ENCODE measurements around the gene PDE4D. TPM values are rescaled to one million over a fixed set of nuclear protein-coding genes. Genes with fewer than 3 reads are reported as not detected.

The PDE4D gene
- total RNA-seq, 2 experiments from 2014 or later = 0.50 to 0.51 TPM

DNA sequence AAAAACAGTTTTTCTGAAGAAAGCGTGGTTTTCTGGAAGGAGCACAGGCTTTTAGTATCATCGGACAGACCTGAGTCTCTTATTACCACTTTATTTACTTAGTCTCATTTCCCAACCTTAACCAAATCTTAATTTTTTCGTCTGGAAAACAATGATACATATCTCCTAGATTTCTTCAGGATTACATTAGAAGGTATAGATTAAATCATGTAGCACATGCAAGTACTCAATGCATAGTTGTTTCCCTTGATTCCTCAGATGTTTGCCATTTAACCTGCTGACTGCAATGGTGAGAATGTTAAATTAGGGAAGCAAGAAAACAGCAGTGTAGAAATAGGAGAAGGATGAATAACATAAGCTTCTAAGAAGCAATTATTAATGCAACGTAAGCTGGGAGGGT, 289.4 kb downstream of the PDE4D start:
- DNase-seq (ENCODE audit: low spot score) = no peak
- TF ChIP-seq EZH2phosphoT487 (IDR thresholded peaks at IDR 0.05; ENCODE audit: borderline replicate concordance, low read depth, low read length) = no peak
- TF ChIP-seq, protein P1, sequence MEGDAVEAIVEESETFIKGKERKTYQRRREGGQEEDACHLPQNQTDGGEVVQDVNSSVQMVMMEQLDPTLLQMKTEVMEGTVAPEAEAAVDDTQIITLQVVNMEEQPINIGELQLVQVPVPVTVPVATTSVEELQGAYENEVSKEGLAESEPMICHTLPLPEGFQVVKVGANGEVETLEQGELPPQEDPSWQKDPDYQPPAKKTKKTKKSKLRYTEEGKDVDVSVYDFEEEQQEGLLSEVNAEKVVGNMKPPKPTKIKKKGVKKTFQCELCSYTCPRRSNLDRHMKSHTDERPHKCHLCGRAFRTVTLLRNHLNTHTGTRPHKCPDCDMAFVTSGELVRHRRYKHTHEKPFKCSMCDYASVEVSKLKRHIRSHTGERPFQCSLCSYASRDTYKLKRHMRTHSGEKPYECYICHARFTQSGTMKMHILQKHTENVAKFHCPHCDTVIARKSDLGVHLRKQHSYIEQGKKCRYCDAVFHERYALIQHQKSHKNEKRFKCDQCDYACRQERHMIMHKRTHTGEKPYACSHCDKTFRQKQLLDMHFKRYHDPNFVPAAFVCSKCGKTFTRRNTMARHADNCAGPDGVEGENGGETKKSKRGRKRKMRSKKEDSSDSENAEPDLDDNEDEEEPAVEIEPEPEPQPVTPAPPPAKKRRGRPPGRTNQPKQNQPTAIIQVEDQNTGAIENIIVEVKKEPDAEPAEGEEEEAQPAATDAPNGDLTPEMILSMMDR (conservative IDR thresholded peaks at IDR 0.05; ENCODE audit: low read length) = no peak
- Histone ChIP-seq H3K4me3 (ENCODE audit: low read depth, low read length, poor library complexity, severe bottlenecking) (no peak overlapping the region), H2AFZ (ENCODE audit: low read length) (no peak overlapping the region), H3K4me2 (ENCODE audit: low read length) (no peak overlapping the region), H3K36me3 (ENCODE audit: insufficient read depth, low read length) (no peaks in the 10 kb centered on the region), H3K79me2 (ENCODE audit: insufficient read depth, low read depth, low read length) (no peaks in the 10 kb centered on the region), H3K27ac (ENCODE audit: low read depth, low read length, poor library complexity, severe bottlenecking) (no peak overlapping the region), H3K9me3 (ENCODE audit: low read length) (no peaks in the 10 kb centered on the region), H3K9me2 (ENCODE audit: insufficient read depth, low read length) (no peaks in the 10 kb centered on the region), H3K4me1 (ENCODE audit: insufficient read depth, low read length, poor library complexity, severe bottlenecking) (no peaks in the 10 kb centered on the region), H4K20me1 (ENCODE audit: insufficient read depth, low read length) (no peaks in the 10 kb centered on the region)
- intact Hi-C loops (cut with micrococcal nuclease; ENCODE audit: unreplicated experiment) = no loop called here
- POLR2A ChIA-PET = no interaction called here
- CTCF ChIA-PET (ENCODE audit: unreplicated experiment) = no interaction called here
- no TSS peak for BruUV-seq (replicated peaks)

DNA sequence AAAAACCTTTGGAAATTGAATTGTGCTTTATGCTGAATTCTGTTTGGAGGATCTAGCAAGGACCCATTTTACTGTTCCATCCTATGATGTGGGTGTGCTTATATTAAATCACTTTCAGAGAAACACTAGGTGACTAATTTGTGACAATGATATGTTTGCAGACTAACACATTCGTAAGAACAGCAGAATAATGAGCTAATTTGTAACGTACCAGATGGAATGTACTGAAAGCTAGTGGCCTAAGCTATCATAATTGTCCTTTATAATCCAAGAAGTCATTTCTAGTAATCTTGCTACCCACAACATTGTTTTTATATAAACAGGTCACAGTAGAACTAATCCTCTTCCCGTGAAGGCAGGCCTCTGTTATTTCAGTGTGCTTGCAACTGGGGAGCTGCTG, 292.5 kb downstream of the PDE4D start:
- H3K4me1 ChIP-seq (ENCODE audit: insufficient read depth, low read length, poor library complexity, severe bottlenecking) = peaks cover 12% of the 10 kb centered on the region
- no peak for DNase-seq (ENCODE audit: low spot score)
- no peak overlapping the region for H2AFZ ChIP-seq (ENCODE audit: low read length)
- no peaks in the 10 kb centered on the region for H3K9me3 ChIP-seq (ENCODE audit: low read length)
- H3K9me2 ChIP-seq (ENCODE audit: insufficient read depth, low read length) = no peaks in the 10 kb centered on the region
- no peaks in the 10 kb centered on the region for H4K20me1 ChIP-seq (ENCODE audit: insufficient read depth, low read length)
- no peak overlapping the region for H3K4me3 ChIP-seq (ENCODE audit: low read depth, low read length, poor library complexity, severe bottlenecking)
- no peak overlapping the region for H3K4me2 ChIP-seq (ENCODE audit: low read length)
- no peak for TF ChIP-seq EZH2phosphoT487 (IDR thresholded peaks at IDR 0.05; ENCODE audit: borderline replicate concordance, low read depth, low read length)
- TF ChIP-seq, protein P1 (conservative IDR thresholded peaks at IDR 0.05; ENCODE audit: low read length) = no peak
- H3K36me3 ChIP-seq (ENCODE audit: insufficient read depth, low read length) = no peaks in the 10 kb centered on the region
- H3K79me2 ChIP-seq (ENCODE audit: insufficient read depth, low read depth, low read length) = no peaks in the 10 kb centered on the region
- H3K27ac ChIP-seq (ENCODE audit: low read depth, low read length, poor library complexity, severe bottlenecking) = no peak overlapping the region
- no TSS peak for BruUV-seq (replicated peaks)
- CTCF ChIA-PET (ENCODE audit: unreplicated experiment) = no interaction called here
- POLR2A ChIA-PET = interaction anchor here (1.0 to 1.4 kb wide), 3 partner anchors 17 to 187 kb away, joined by 3 to 4 read pairs (median 3); no protein-coding TSS in a partner anchor
- intact Hi-C loops (cut with micrococcal nuclease; ENCODE audit: unreplicated experiment) = no loop called here

DNA sequence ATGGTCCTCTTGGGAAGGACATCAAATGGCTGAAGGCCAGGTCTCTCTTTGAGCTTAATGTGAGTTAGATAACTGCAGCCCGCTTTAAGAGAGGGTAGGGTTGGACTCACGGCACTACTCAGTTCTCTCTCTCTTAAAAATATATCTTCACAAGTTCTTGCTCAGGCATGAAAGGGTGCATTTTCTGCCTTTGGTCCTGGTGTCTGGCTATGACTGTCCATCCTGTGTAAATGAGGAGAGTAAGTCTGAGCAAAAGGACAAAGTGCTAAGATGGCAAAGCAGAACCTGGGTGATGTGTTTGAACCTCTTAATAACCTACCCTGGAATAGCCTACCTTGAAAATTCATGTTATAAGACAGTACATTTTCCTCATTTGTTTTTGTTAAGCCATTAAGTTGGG, 293.4 kb downstream of the PDE4D start:
- CTCF ChIA-PET (ENCODE audit: unreplicated experiment) = no interaction called here
- no peaks in the 10 kb centered on the region for H3K79me2 ChIP-seq (ENCODE audit: insufficient read depth, low read depth, low read length)
- H3K9me3 ChIP-seq (ENCODE audit: low read length) = no peaks in the 10 kb centered on the region
- TF ChIP-seq, protein P1 (conservative IDR thresholded peaks at IDR 0.05; ENCODE audit: low read length) = no peak
- TF ChIP-seq EZH2phosphoT487 (IDR thresholded peaks at IDR 0.05; ENCODE audit: borderline replicate concordance, low read depth, low read length) = no peak
- no peaks in the 10 kb centered on the region for H3K36me3 ChIP-seq (ENCODE audit: insufficient read depth, low read length)
- H3K9me2 ChIP-seq (ENCODE audit: insufficient read depth, low read length) = no peaks in the 10 kb centered on the region
- no TSS peak for BruUV-seq (replicated peaks)
- POLR2A ChIA-PET = interaction anchor here (1.0 kb wide), 1 partner anchor 26 kb away, joined by 4 read pairs; no protein-coding TSS in a partner anchor
- no peak overlapping the region for H3K4me2 ChIP-seq (ENCODE audit: low read length)
- no peak for DNase-seq (ENCODE audit: low spot score)
- no peak overlapping the region for H2AFZ ChIP-seq (ENCODE audit: low read length)
- intact Hi-C loops (cut with micrococcal nuclease; ENCODE audit: unreplicated experiment) = no loop called here
- H3K4me3 ChIP-seq (ENCODE audit: low read depth, low read length, poor library complexity, severe bottlenecking) = no peak overlapping the region
- peaks cover 12% of the 10 kb centered on the region for H3K4me1 ChIP-seq (ENCODE audit: insufficient read depth, low read length, poor library complexity, severe bottlenecking)
- no peaks in the 10 kb centered on the region for H4K20me1 ChIP-seq (ENCODE audit: insufficient read depth, low read length)
- no peak overlapping the region for H3K27ac ChIP-seq (ENCODE audit: low read depth, low read length, poor library complexity, severe bottlenecking)
